ENCODE results near the gene GABRG3.

GRCh38 chr15:27473845-27474244 lies 502.9 kb downstream of the GABRG3 start:
- TF ChIP-seq POLR2AphosphoS5 (IDR thresholded peaks at IDR 0.05) (no peak), CTCF (IDR thresholded peaks at IDR 0.05) (no peak), POLR2A (IDR thresholded peaks at IDR 0.05) (no peak)

All from breast epithelium (tissue), 3 donors.